RWPE2 (cell line): ENCODE results near the gene S100A3.
"Not testable (repeated sequence)": the region's sequence is repeated elsewhere in the genome, so short reads cannot be mapped to it uniquely, and the experiment has no call there.

ENCODE experiments used
- ATAC-seq: fragments of 200-7000 bp; cut with Tn5 transposase; 3 replicates; pipeline ENCODE4 v1.9.1; 2021; ENCODE audit warnings: low read depth
- DNase-seq: peaks from one replicate; pipeline ENCODE4 v3.0.0-alpha.2; 2020; ENCODE audit warnings: low spot score
- H3K27ac ChIP-seq: fragments of 450-650 bp; 2 replicates; pipeline ENCODE4 v1.5.1; 2017; ENCODE audit warnings: mild to moderate bottlenecking; ENCODE audit not compliant: poor library complexity, severe bottlenecking
- H3K27me3 ChIP-seq: fragments of 250-450 bp; sonication (Bioruptor Pico); 2 replicates; pipeline ENCODE4 v1.5.1; 2021; ENCODE audit warnings: mild to moderate bottlenecking, moderate library complexity; ENCODE audit not compliant: insufficient read depth, poor library complexity, severe bottlenecking
- H3K36me3 ChIP-seq: fragments of 250-450 bp; sonication (Bioruptor Pico); 2 replicates; pipeline ENCODE4 v1.5.1; 2020; ENCODE audit warnings: low read depth, mild to moderate bottlenecking, moderate library complexity
- H3K4me1 ChIP-seq: fragments of 250-450 bp; sonication (Bioruptor Pico); 2 replicates; pipeline ENCODE4 v1.5.1; 2021; ENCODE audit warnings: mild to moderate bottlenecking, moderate library complexity; ENCODE audit not compliant: insufficient read depth, poor library complexity, severe bottlenecking
- H3K4me3 ChIP-seq: fragments of 250-450 bp; sonication (Bioruptor Pico); 2 replicates; pipeline ENCODE4 v1.5.1; 2021; ENCODE audit warnings: mild to moderate bottlenecking, moderate library complexity; ENCODE audit not compliant: severe bottlenecking
- H3K9me3 ChIP-seq: fragments of 250-450 bp; sonication (Bioruptor Pico); 2 replicates; pipeline ENCODE4 v1.5.1; 2021; ENCODE audit warnings: mild to moderate bottlenecking, moderate library complexity; ENCODE audit not compliant: severe bottlenecking
- CTCF ChIP-seq: fragments of 450-650 bp; IDR thresholded peaks from one replicate; pipeline ENCODE4 v1.5.1; 2017; ENCODE audit warnings: mild to moderate bottlenecking, moderate library complexity; ENCODE audit not compliant: poor library complexity, severe bottlenecking

Gene S100A3

GRCh38 chr1:153588482-153588881, 39.4 kb upstream of the S100A3 start:
- Histone ChIP-seq H3K9me3 (no peaks in the 10 kb centered on the region), H3K27ac (no peak overlapping the region), H3K27me3 (no peaks in the 10 kb centered on the region), H3K4me3 (no peak overlapping the region), H3K36me3 (no peaks in the 10 kb centered on the region), H3K4me1 (peaks cover 3% of the 10 kb centered on the region)
- no peak for TF ChIP-seq CTCF
- ATAC-seq (no peak), DNase-seq (no peak)

GRCh38 chr1:153588033-153588432, 39.0 kb upstream of the S100A3 start:
- not testable (repeated sequence) for H3K4me1 ChIP-seq, H3K36me3 ChIP-seq, H3K4me3 ChIP-seq, DNase-seq, ATAC-seq, H3K27ac ChIP-seq, H3K27me3 ChIP-seq, H3K9me3 ChIP-seq

GRCh38 chr1:153587314-153587713, 38.3 kb upstream of the S100A3 start:
- Histone ChIP-seq H3K4me1 (peaks cover 3% of the 10 kb centered on the region), H3K27me3 (no peaks in the 10 kb centered on the region), H3K36me3 (no peaks in the 10 kb centered on the region), H3K4me3 (no peak overlapping the region), H3K27ac (no peak overlapping the region), H3K9me3 (no peaks in the 10 kb centered on the region)
- DNase-seq (no peak), ATAC-seq (no peak)
- no peak for TF ChIP-seq CTCF

- no peak for ATAC-seq
- no peak overlapping the region for H3K4me3 ChIP-seq
- no peak for TF ChIP-seq CTCF
These were observed 37.3 kb upstream of the S100A3 start for GRCh38 chr1:153586347-153586746.

GRCh38 chr1:153585006-153585405, 35.9 kb upstream of the S100A3 start:
- no peak for TF ChIP-seq CTCF
- Histone ChIP-seq H3K27ac (no peak overlapping the region), H3K27me3 (no peaks in the 10 kb centered on the region), H3K9me3 (no peaks in the 10 kb centered on the region), H3K4me1 (peaks cover 3% of the 10 kb centered on the region), H3K4me3 (no peak overlapping the region), H3K36me3 (no peaks in the 10 kb centered on the region)
- DNase-seq (no peak), ATAC-seq (no peak)

More at GRCh38 chr1:153586347-153586746, 37.3 kb upstream of the S100A3 start:
- H3K36me3 ChIP-seq = no peaks in the 10 kb centered on the region
- no peak for DNase-seq
- no peaks in the 10 kb centered on the region for H3K27me3 ChIP-seq
- peaks cover 3% of the 10 kb centered on the region for H3K4me1 ChIP-seq
- no peak overlapping the region for H3K27ac ChIP-seq
- no peaks in the 10 kb centered on the region for H3K9me3 ChIP-seq
